ENCODE results near the gene SLC25A44.

SLC25A44 gene

GRCh38 chr1:156193488-156194299 is at the start of gene SLC25A44:
SLC25A44 (plus strand) TSS chr1:156194104; CDS start chr1:156199848, 5,744 bp downstream.
- peak; percentile 96 for DNase-seq (ENCODE audit: low read depth)

- no peak for DNase-seq (ENCODE audit: low read depth)
Measured at GRCh38 chr1:156144742-156145141, 49.2 kb upstream of the SLC25A44 start.

GRCh38 chr1:156145650-156146019 is 48.3 kb upstream of the SLC25A44 start:
- DNase-seq (ENCODE audit: low read depth), result no peak

GRCh38 chr1:156146020-156146768 is 47.7 kb upstream of the SLC25A44 start:
- DNase-seq (ENCODE audit: low read depth), result peak; percentile 82

- DNase-seq (ENCODE audit: low read depth), result no peak
Measured at GRCh38 chr1:156146769-156147405, 47.0 kb upstream of the SLC25A44 start.

- no peak for DNase-seq (ENCODE audit: low read depth)
Measured at GRCh38 chr1:156148216-156148615, 45.7 kb upstream of the SLC25A44 start.

GRCh38 chr1:156149374-156150332 is 44.3 kb upstream of the SLC25A44 start:
- no peak for DNase-seq (ENCODE audit: low read depth)

GRCh38 chr1:156150333-156151011 is 43.4 kb upstream of the SLC25A44 start:
- no peak for DNase-seq (ENCODE audit: low read depth)

GRCh38 chr1:156151093-156151688 is 42.7 kb upstream of the SLC25A44 start:
- no peak for DNase-seq (ENCODE audit: low read depth)

- DNase-seq (ENCODE audit: low read depth), result no peak
Measured at GRCh38 chr1:156152628-156153027, 41.3 kb upstream of the SLC25A44 start.

GRCh38 chr1:156153362-156153761 is 40.5 kb upstream of the SLC25A44 start, which contains the start of gene SEMA4A:
SEMA4A (plus strand) TSS chr1:156153585; CDS start chr1:156154579, 994 bp downstream.
- no peak for DNase-seq (ENCODE audit: low read depth)

GRCh38 chr1:156154317-156154749 is 39.6 kb upstream of the SLC25A44 start:
- no peak for DNase-seq (ENCODE audit: low read depth)

GRCh38 chr1:156155756-156156510 is 38.0 kb upstream of the SLC25A44 start:
- DNase-seq (ENCODE audit: low read depth), result no peak

GRCh38 chr1:156157506-156157905 is 36.4 kb upstream of the SLC25A44 start:
- DNase-seq (ENCODE audit: low read depth), result no peak

- DNase-seq (ENCODE audit: low read depth), result no peak
Measured at GRCh38 chr1:156157966-156158365, 35.9 kb upstream of the SLC25A44 start.

GRCh38 chr1:156160000-156160742 is 33.7 kb upstream of the SLC25A44 start:
- DNase-seq (ENCODE audit: low read depth), result no peak

GRCh38 chr1:156160743-156161171 is 33.1 kb upstream of the SLC25A44 start:
- DNase-seq (ENCODE audit: low read depth), result no peak

- DNase-seq (ENCODE audit: low read depth), result no peak
Measured at GRCh38 chr1:156162430-156163037, 31.4 kb upstream of the SLC25A44 start.

All from HS-27A (cell line).